GM23338 (cell line): ENCODE results near the gene ZNF664.

Experiments used
- CREB1 ChIP-seq: fragments of 250-450 bp; sonication (Bioruptor Pico); IDR thresholded peaks from 2 replicates; pipeline ENCODE4 v1.5.0; 2020; ENCODE audit warnings: low read depth, mild to moderate bottlenecking, moderate library complexity
- EZH2 ChIP-seq: fragments of 200-600 bp; sonication (generic); IDR thresholded peaks from one replicate; pipeline ENCODE4 v1.8.0; 2017; ENCODE audit warnings: antibody characterized with exemption, mild to moderate bottlenecking, low read depth; ENCODE audit not compliant: unreplicated experiment
- EZH2phosphoT487 ChIP-seq: fragments of 200-600 bp; sonication (generic); IDR thresholded peaks from one replicate; pipeline ENCODE4 v1.8.1; 2018; ENCODE audit warnings: antibody characterized with exemption; ENCODE audit not compliant: unreplicated experiment
- JUNB ChIP-seq: IDR thresholded peaks from one replicate; pipeline ENCODE4 v1.6.1; 2016; ENCODE audit warnings: antibody characterized with exemption; ENCODE audit not compliant: unreplicated experiment
- NANOG ChIP-seq: IDR thresholded peaks from 2 replicates; pipeline ENCODE4 v1.6.1; 2016; ENCODE audit warnings: antibody characterized with exemption, borderline replicate concordance
- POLR2AphosphoS5 ChIP-seq: IDR thresholded peaks from 2 replicates; pipeline ENCODE4 v1.6.1; 2016; ENCODE audit warnings: antibody characterized with exemption, low read depth
- STAT1 ChIP-seq: IDR thresholded peaks from one replicate; pipeline ENCODE4 v1.6.1; 2016; ENCODE audit warnings: antibody characterized with exemption; ENCODE audit not compliant: unreplicated experiment
- ZNF114 ChIP-seq: fragments of 250-450 bp; sonication (Bioruptor Pico); IDR thresholded peaks from 2 replicates; pipeline ENCODE4 v1.5.0; 2020; ENCODE audit warnings: mild to moderate bottlenecking, moderate library complexity
- ZNF331 ChIP-seq: fragments of 250-450 bp; sonication (Bioruptor Pico); IDR thresholded peaks from 2 replicates; pipeline ENCODE4 v1.5.0; 2020; ENCODE audit warnings: low read depth, mild to moderate bottlenecking, moderate library complexity
- TF ChIP-seq, protein P1 (sequence below), 2 experiments: fragments of 200-600 bp in 1 of 2; sonication (generic) in 1 of 2; conservative IDR thresholded peaks; 2 replicates each; pipeline versions ENCODE4 v1.5.1 to v1.6.1; 2016 to 2017; ENCODE audit warnings: antibody characterized with exemption in 2 of 2, low read depth in 2 of 2, mild to moderate bottlenecking in 2 of 2, moderate library complexity in 1 of 2
- TF ChIP-seq, protein P2 (sequence below): IDR thresholded peaks from one replicate; pipeline ENCODE4 v1.6.1; 2018; ENCODE audit warnings: antibody characterized with exemption; ENCODE audit not compliant: unreplicated experiment
- TF ChIP-seq, protein P3 (sequence below): fragments of 250-450 bp; sonication (Bioruptor Pico); IDR thresholded peaks from 2 replicates; pipeline ENCODE4 v1.5.0; 2020; ENCODE audit warnings: mild to moderate bottlenecking, moderate library complexity
- TF ChIP-seq, protein P4 (sequence below): IDR thresholded peaks from 2 replicates; pipeline ENCODE4 v1.6.1; 2016; ENCODE audit warnings: antibody characterized with exemption

DNA sequence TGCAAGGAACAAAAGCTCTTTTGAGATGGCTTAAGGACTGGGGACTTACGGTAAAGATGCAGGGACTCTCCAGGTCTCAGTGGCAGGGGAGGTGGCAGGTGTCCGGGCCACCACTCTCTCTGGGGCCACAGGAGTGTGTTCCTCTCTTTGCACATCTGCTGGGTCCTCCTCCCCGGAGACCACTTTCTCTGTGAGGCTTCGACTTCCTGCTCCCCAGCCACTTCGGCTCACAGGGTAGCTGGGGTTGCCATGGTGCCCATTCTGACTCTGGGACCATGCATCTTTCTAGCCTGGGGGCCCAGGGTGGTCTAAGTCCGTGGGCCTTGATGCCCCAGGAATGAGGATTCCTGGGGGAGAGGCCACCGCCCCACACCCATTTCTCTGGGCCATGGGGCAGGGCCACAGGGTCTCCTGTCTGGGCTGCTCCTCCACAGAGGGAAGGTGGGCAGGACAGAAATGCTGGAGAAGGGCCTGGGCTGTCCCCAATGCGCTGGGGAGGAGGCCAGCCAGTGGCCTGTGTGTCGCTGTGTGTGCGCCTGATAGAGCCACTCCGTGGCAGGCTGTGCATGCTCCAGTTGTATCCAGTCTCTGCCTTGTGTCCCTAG is 38.9 kb upstream of the ZNF664 start:
- TF ChIP-seq, protein P1, sequence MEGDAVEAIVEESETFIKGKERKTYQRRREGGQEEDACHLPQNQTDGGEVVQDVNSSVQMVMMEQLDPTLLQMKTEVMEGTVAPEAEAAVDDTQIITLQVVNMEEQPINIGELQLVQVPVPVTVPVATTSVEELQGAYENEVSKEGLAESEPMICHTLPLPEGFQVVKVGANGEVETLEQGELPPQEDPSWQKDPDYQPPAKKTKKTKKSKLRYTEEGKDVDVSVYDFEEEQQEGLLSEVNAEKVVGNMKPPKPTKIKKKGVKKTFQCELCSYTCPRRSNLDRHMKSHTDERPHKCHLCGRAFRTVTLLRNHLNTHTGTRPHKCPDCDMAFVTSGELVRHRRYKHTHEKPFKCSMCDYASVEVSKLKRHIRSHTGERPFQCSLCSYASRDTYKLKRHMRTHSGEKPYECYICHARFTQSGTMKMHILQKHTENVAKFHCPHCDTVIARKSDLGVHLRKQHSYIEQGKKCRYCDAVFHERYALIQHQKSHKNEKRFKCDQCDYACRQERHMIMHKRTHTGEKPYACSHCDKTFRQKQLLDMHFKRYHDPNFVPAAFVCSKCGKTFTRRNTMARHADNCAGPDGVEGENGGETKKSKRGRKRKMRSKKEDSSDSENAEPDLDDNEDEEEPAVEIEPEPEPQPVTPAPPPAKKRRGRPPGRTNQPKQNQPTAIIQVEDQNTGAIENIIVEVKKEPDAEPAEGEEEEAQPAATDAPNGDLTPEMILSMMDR (conservative IDR thresholded peaks at IDR 0.05; ENCODE audit: low read depth in 2 of 2) = no peak
- TF ChIP-seq JUNB (no peak), CREB1 (CRISPR knock-in tag) (no peak), POLR2AphosphoS5 (no peak), EZH2 (no peak), EZH2phosphoT487 (no peak), STAT1 (no peak), ZNF331 (CRISPR knock-in tag) (no peak), NANOG (no peak), ZNF114 (no peak)
- TF ChIP-seq, protein P2, sequence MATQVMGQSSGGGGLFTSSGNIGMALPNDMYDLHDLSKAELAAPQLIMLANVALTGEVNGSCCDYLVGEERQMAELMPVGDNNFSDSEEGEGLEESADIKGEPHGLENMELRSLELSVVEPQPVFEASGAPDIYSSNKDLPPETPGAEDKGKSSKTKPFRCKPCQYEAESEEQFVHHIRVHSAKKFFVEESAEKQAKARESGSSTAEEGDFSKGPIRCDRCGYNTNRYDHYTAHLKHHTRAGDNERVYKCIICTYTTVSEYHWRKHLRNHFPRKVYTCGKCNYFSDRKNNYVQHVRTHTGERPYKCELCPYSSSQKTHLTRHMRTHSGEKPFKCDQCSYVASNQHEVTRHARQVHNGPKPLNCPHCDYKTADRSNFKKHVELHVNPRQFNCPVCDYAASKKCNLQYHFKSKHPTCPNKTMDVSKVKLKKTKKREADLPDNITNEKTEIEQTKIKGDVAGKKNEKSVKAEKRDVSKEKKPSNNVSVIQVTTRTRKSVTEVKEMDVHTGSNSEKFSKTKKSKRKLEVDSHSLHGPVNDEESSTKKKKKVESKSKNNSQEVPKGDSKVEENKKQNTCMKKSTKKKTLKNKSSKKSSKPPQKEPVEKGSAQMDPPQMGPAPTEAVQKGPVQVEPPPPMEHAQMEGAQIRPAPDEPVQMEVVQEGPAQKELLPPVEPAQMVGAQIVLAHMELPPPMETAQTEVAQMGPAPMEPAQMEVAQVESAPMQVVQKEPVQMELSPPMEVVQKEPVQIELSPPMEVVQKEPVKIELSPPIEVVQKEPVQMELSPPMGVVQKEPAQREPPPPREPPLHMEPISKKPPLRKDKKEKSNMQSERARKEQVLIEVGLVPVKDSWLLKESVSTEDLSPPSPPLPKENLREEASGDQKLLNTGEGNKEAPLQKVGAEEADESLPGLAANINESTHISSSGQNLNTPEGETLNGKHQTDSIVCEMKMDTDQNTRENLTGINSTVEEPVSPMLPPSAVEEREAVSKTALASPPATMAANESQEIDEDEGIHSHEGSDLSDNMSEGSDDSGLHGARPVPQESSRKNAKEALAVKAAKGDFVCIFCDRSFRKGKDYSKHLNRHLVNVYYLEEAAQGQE = no peak
- TF ChIP-seq, protein P3, sequence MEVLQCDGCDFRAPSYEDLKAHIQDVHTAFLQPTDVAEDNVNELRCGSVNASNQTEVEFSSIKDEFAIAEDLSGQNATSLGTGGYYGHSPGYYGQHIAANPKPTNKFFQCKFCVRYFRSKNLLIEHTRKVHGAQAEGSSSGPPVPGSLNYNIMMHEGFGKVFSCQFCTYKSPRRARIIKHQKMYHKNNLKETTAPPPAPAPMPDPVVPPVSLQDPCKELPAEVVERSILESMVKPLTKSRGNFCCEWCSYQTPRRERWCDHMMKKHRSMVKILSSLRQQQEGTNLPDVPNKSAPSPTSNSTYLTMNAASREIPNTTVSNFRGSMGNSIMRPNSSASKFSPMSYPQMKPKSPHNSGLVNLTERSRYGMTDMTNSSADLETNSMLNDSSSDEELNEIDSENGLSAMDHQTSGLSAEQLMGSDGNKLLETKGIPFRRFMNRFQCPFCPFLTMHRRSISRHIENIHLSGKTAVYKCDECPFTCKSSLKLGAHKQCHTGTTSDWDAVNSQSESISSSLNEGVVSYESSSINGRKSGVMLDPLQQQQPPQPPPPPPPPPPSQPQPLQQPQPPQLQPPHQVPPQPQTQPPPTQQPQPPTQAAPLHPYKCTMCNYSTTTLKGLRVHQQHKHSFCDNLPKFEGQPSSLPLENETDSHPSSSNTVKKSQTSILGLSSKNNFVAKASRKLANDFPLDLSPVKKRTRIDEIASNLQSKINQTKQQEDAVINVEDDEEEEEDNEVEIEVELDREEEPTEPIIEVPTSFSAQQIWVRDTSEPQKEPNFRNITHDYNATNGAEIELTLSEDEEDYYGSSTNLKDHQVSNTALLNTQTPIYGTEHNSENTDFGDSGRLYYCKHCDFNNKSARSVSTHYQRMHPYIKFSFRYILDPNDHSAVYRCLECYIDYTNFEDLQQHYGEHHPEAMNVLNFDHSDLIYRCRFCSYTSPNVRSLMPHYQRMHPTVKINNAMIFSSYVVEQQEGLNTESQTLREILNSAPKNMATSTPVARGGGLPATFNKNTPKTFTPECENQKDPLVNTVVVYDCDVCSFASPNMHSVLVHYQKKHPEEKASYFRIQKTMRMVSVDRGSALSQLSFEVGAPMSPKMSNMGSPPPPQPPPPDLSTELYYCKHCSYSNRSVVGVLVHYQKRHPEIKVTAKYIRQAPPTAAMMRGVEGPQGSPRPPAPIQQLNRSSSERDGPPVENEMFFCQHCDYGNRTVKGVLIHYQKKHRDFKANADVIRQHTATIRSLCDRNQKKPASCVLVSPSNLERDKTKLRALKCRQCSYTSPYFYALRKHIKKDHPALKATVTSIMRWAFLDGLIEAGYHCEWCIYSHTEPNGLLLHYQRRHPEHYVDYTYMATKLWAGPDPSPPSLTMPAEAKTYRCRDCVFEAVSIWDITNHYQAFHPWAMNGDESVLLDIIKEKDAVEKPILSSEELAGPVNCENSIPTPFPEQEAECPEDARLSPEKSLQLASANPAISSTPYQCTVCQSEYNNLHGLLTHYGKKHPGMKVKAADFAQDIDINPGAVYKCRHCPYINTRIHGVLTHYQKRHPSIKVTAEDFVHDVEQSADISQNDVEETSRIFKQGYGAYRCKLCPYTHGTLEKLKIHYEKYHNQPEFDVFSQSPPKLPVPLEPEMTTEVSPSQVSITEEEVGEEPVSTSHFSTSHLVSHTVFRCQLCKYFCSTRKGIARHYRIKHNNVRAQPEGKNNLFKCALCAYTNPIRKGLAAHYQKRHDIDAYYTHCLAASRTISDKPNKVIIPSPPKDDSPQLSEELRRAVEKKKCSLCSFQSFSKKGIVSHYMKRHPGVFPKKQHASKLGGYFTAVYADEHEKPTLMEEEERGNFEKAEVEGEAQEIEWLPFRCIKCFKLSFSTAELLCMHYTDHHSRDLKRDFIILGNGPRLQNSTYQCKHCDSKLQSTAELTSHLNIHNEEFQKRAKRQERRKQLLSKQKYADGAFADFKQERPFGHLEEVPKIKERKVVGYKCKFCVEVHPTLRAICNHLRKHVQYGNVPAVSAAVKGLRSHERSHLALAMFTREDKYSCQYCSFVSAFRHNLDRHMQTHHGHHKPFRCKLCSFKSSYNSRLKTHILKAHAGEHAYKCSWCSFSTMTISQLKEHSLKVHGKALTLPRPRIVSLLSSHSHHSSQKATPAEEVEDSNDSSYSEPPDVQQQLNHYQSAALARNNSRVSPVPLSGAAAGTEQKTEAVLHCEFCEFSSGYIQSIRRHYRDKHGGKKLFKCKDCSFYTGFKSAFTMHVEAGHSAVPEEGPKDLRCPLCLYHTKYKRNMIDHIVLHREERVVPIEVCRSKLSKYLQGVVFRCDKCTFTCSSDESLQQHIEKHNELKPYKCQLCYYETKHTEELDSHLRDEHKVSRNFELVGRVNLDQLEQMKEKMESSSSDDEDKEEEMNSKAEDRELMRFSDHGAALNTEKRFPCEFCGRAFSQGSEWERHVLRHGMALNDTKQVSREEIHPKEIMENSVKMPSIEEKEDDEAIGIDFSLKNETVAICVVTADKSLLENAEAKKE (CRISPR knock-in tag) = no peak
- TF ChIP-seq, protein P4, sequence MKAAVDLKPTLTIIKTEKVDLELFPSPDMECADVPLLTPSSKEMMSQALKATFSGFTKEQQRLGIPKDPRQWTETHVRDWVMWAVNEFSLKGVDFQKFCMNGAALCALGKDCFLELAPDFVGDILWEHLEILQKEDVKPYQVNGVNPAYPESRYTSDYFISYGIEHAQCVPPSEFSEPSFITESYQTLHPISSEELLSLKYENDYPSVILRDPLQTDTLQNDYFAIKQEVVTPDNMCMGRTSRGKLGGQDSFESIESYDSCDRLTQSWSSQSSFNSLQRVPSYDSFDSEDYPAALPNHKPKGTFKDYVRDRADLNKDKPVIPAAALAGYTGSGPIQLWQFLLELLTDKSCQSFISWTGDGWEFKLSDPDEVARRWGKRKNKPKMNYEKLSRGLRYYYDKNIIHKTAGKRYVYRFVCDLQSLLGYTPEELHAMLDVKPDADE = no peak
